Kasumi-1 (cell line): ENCODE data around the gene ENDOV.
A peak's percentile ranks its signal among the peaks of the same experiment; 100 is the strongest.
"Not testable (repeated sequence)": the region's sequence is repeated elsewhere in the genome, so short reads cannot be mapped to it uniquely, and the experiment has no call there.

Experiments
- DNase-seq, 2 experiments: peaks; one replicate each; lab custom pipeline; 2025; lab: John Stamatoyannopoulos, UW

ENDOV gene

DNA sequence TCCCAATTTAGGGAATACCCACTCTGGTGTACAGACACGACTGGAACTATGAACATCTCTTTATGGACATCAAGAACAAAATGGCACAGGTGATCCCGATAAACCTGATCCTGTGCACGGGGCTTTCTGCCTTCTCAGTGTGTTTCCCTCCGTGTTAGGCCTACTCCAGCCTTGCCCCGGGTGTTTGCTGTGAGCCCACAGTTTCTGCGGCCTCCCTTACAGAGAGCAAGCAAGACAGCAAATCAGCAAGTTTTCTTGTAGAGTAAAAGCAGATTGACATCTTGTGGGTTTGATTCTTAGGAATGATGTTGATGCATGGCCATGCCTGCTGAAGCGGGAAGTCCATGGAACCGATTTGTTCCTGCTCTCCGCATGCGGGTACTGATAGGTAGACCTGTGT is 26.4 kb upstream of the ENDOV start:
- no peak for DNase-seq

DNA sequence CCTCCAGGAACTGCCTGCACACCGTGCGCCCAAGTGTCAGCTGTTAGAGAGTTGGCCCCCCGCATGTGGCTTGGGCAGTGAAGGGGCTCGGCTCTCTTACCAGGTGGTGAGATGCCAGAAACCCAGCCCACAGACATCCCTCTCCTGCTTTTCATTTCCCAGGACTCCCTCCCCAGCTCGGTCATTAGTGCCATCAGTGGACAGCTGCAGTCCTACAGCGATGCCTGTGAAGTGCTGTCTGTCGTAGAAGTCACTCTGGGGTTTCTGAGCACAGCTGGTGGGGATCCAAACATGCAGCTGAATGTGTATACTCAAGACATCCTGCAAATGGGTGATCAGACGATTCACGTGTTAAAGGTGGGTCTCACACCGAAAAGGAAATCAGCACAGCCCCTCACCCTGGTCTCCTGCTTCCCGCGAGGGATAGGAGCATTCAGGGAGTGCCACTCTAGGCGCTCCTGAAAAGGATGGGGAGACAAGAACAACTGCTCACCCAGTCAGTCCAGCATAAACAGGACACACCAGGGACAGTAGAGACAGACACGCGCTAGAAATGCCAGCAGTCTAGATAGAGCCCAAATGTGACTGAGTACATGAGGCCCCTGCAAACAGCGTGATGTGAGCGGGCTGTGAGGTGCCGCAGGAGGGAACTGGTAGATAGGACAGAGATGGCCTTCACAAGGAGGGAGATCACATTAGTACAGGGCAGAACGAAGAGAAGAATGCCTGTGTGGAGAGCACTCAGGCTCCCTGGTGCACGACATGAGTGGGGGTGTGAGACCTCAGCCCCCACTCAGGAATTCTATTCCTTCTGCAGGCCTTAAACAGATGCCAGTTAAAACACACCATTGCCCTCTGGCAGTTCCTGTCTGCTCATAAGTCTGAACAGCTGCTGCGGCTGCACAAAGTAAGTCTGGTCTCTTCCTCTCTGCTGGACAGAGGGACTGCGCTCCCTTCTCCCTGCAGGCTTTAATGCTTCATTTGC is 25.7 kb upstream of the ENDOV start:
- DNase-seq = no peak

DNA sequence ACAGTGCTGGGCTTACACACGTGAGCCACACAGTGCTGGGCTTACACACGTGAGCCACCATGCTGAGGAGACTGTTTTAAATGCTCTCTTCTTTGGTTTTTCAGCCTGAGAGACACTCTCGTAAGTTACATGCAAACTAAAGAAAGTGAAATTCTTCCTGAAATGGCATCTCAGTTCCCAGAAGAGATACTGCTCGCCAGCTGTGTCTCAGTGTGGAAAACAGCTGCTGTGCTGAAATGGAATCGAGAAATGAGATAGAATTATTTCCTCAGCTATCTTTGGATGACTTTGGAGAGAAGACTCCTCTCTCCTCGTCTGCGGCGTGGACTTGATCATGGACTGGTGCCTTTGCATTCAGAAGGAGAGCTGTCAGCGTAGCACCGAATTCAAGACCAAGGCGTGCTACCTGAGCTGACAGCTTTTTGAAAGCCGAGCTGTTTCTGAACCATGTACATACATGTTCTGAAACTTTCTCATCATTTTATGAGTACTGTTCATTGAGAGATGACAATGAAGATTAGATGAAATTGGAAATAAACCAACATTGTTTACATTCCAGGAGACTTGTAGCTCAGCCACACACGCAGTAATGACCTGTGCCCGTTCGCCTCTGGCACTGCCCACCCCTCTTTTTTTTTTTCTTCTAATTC is 21.6 kb upstream of the ENDOV start:
- DNase-seq = no peak

DNA sequence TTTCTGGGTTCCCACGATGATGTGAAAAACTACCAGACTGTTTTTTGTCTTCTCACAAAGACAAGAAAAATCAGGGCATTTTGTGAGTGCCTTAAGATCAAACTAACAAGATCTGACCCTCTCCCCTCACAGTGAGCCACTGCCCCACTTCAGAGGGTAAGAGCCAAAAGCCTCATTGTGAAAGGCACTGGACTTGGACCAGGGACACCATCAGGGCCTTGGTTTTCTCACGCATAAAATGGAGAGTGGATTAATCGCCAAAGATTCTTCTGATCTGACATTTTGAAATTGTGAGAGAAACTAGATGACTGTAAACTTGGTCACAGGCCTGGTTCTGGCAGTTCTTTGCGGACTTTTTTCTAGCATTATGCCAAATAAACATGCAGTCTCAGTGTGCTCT is 21.0 kb upstream of the ENDOV start:
- DNase-seq = no peak

DNA sequence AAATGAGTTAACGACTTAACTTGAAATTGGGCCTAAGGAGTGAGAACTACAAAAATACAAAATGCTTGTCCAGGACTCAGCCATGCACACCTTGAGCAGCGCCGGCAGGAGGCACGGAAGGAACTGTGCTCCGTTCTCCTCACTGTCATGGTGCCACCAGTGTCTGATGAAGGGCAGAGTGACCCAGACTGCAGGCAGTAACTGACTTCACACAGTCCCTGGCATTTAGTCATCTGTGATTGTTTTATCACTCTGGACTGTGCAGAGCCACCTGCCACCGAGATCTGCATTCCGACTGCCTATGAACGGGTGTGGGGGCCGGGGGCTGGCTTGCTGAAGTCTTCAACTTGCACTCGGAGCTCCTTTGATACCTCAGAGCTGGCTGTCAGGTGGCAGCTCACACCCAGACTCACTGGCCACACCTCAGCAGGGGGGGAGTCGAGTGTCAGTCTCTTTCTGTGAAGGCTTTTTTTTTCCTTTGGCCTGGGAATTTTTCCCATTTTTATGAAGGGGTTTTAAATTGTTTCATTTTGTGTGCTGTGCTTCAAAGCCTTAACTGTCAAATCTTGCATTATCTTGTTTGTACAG is 20.2 kb upstream of the ENDOV start:
- no peak for DNase-seq

DNA sequence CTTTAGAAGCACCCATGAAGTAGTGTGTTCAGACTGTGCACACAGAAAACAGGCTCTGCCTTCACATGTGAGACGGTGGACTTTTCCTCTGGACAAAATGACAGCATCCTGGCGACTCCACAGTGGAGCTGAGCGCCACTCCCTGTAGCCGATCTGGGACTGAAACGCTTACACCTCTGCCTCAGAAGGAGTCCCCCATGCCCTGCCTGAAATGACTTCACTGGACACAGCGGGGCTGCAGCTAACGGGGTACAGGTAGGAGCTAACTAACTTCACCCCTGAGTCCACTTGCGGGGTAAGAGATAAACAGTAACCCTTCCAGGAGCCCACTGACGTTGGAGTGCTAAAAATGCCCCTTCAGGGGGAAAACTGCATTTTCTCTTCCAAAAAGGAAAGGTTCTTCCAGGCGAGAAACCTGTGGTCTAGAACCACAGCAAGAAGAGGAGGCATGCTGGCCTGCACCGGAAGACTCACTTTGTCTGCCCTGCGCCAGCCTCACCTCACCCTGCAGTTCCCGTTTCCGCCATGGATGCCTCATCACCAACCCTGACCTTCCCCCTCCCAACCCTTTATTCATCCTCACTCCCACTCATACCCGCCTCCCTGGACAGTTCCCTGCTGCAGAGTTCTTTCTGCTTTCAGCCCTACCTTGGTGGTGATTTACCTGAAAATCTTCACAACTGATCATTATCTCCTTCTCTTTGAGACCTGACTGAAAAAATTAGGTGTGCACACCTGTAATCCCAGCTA is 19.4 kb upstream of the ENDOV start:
- DNase-seq = peak; percentile 41 to 51

DNA sequence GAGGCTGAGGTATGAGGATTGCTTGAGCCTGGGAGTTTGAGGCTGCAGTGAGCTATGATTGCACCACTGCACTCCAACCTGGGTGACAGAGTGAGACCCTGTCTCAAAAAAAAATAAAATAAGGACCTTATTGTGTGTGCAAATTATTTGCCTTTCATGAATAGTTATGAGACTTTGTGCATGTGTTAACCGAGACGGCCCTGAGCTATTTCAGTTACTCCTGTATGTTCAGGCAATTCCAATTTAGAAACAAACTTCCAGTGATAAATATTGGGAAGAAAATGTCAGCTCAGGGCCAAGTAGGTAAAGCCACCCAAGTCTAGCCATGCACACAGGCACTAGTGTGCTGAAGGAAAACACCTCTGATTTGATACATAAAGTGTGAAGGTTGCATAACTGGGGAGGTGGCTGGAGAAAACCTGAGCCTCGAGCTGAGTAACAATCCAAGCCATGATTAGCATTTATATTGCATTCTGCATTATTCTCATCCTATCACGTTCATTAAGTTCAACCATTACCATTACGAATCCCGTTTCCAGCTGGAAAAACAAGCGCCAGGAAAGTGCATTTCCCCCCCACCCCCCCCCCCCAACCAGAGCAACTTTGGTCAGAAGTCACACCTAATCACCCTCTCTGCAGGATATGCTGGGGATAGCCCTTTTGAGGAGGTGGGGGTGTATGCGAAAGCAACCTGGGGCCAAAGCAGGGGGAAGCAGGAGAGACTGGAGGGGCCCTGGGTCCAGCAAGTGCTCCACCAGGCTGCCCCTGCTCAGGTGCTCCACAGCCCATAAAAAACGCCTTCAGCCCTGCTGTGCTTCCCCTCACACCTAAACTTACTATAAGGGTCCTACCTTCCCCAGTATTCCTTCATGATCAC is 18.6 kb upstream of the ENDOV start:
- DNase-seq = no peak

DNA sequence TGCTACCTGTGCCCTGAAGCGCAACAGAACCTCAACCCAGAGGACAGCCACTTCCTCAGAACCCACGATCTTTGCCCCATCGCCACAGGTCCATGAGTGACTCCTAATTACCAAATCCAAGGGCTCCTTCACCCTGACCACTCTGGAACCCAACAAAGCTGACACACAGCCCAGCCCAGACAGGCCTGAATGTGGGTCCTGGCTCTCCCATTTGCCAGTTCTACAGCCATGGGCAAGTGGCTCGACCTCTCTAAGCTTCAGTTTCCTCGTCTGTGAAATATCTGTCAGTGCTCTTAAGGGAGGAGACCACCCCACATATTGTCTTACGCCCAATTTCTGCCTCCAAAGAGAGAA is 18.0 kb upstream of the ENDOV start:
- DNase-seq = no peak

DNA sequence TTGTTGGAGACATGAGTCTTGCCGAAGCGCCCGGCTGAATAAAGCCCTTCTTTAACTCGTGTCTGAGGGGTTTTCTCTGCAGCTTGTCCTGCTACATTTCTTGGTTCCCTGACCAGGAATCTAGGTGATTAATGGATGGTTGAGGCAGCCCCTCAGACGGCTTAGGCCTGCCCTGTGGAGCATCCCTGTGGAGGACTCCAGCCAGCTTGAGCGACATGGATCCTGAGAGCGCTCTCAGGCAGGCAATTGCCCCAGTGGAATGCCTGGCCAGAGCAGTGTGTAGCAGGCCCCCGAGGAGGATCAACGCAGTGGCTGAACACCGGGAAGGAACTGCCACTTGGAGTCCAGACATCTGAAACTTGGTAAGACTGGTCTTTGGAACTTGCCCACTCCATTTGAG is 17.3 kb upstream of the ENDOV start:
- no peak for DNase-seq

DNA sequence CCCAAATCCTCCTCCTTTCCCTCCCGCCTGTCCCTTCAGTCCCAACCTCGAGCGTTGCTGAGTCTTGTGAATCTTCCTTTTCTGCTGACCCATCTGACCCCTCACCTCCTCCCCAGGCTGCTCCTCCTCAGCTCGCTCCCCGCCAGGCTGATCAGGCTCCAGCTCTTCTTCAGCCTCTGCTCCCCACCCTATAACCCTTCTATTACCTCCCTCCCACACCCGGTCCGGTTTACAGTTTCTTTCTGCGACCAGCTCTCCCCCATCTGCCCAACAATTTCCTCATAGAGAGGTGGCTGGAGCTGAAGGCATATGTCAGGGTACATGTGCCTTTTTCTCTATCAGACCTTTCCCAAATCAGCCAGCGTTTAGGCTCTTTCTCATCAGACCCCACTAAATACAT is 13.9 kb upstream of the ENDOV start:
- not testable (repeated sequence) for DNase-seq

DNA sequence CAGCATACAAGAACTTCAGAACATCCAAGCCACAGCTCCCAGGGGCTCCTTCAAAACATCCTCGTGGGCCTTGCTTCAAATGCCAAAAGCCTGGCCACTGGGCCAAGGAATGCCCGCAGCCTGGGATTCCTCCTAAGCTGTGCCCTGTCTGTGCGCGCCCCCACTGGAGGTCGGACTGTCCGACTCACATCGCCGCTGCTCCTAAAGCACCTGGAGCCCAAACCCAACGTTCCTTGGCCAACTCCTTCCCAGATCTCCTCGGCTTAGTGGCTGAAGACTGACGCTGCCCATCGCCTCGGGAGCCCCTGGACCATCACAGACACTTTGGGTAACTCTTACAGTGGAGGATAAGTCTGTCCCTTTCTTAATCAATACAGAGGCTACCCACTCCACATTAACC is 12.9 kb upstream of the ENDOV start:
- not testable (repeated sequence) for DNase-seq

DNA sequence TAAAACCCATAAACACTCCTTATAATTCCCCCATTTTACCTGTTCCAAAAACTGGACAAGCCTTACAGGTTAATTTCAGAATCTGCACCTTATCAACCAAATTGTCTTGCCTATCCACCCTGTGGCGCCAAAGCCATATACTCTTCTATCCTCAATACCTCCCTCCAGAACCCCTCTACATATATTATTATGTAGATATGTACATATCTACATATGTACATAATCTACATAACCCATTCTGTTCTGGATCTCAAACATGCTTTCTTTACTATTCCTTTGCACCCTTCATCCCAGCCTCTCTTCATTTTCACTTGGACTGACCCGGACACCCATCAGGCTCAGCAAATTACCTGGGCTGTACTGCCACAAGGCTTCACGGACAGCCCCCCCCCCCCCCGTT is 12.0 kb upstream of the ENDOV start:
- DNase-seq = no peak

DNA sequence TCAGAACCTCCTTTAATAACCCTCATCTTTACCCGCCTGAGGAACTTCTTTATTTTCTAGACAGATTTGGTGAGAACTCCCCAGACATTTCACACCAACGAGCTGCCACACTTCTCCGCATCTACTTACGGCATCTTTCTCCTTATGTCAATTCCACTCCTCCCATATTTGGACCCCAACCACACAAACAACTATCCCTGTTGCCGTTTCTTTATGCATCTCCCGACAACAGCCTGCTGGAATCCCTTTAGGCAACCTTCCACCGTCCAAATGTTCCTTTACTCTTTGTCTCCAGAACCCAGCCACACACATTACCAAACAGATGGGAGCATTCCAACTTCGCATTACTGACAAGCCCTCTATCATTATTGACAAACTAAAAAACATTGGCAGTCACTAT is 8.8 kb upstream of the ENDOV start:
- no peak for DNase-seq

DNA sequence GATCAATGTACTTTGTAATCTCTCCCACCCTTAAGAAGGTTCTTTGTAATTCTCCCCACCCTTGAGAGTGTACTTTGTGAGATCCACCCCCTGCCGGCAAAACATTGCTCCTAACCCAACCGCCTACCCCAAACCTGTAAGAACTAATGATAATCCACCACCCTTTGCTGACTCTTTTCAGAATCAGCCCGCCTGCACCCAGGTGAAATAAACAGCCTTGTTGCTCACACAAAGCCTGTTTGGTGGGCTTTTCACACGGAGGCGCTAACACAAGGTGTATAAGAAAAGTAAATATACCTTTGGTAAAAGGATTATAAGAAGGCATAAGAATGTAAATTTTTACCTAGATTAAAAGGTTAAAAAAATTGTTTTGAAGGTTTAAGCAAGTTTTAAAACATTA is 7.0 kb upstream of the ENDOV start:
- not testable (repeated sequence) for DNase-seq

DNA sequence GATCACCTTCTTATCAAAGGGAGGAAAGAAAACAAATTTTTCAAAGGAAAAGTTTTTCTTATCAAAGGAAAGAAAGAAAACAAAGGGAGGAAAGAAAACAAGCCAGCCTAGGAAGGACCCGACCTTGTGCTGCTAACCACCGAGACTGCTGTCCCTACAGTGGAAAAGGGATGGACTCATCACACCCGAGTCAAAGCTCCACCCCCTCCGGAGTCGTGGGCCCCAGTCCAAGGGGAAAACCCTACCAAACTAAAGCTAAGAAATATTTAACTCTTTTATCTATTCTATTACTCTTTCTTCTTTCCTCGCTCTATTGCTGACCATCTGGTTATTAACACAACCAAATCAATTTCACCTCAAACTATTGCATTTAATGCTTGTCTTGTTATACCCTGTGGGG is 6.1 kb upstream of the ENDOV start:
- DNase-seq = no peak

DNA sequence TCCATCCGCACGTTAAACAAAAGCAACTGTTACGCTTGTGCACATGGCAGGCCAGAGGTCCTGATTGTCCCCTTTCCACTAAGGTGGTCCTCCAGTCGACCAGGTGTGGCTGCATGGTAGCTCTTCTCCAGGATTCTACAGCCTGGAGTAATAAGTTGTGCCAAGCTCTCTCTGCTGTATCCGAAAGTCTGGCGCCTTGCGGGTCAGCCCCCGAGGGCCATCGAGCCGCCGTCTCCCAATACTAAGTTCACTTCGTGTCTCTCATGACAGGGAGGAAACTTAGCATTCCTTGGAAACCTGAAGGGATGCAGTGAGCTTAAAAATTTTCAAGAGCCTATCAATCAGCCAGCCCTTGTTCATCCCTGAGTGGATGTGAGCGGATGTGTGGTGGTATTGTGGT is 5.3 kb upstream of the ENDOV start:
- DNase-seq = no peak

DNA sequence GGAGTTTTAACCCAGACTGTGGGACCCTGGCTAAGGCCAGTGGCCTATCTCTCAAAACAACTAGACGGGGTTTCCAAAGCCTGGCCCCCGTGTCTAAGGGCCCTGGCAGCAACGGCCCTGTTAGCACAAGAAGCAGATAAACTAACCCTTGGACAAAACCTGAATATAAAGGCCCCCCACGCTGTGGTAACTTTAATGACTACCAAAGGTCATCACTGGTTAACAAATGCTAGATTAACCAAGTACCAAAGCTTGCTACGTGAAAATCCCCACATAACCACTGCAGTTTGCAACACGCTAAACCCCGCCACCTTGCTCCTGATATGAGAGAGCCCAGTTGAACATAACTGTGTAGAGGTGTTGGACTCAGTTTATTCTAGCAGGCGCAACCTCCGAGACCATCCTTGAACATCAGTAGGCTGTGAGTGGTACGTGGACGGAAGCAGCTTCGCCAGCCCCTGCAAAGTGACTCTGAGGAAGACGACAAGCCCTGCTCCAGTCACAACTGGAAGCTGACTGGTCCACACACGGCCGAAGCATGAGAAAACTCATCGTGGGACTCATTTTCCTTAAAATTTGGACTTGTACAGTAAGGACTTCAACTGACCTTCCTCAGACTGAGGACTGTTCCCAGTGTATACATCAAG is 4.4 kb upstream of the ENDOV start:
- not testable (repeated sequence) for DNase-seq

DNA sequence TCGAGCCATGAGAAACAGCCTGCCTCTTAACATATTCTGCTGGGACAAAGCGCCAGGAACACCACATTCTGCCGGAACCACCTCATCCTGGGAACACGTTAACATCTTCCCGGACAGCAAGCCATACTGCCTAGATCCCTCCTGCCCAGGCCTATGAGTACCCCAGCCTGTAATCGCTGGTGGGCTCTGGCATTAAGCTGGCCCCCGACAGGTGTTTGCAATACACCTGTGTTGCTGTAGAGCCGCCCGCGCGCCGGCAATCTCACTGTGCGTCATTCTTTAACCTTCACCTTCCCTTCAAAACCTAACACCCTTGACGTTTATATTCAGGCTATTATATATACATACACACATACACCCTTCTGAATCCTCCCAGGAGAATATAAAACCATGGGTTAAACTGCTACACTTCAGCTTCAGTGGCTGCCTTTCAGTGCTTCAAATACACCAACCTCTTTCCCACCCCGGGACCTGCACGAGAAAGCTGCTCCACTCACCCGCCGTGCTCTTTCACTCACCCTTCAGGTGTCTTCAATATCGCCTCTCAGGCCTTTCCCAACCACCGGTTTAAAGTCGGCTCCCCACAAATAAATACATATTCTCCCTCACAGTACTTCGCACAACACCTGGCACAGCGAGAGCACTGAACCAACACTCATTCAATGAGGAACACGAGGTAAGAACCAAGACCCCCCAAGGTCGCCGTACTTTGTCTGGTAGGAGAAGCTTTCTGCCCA is 1.0 kb upstream of the ENDOV start:
- no peak for DNase-seq

DNA sequence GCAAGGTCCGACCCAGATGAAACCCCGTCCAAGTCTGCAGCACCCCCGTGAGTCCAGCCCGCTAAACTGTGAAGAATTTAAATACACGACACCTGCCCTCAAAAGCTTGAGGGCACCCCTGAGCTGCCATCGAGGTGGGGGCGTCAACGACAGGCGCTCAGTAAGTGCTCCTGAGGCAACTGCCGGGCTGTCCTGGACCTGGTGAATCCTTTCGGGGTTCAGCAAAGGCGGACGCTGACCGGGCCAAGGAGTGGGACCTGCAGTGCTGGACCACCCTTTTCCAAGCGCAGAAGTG is 512 bp upstream of the ENDOV start:
- DNase-seq = no peak

DNA sequence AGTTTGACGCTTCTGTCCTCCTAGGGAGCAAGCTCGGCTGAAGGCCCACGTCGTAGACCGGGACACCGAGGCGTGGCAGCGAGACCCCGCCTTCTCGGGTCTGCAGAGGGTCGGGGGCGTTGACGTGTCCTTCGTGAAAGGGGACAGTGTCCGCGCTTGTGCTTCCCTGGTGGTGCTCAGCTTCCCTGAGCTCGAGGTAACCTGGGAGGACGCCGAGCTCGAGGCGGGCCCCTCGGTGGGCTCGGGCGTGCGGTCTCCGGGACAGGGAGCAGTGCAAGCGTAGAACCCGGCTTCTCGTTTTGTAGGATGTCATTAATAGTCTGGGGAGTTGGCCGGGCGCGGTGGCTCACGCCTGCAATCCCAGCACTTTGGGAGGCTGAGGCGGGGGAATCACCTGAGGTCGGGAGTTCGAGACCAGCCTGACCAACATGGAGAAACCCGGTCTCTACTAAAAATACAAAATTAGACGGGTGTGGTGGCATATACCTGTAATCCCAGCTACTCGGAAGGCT is 715 bp downstream of the ENDOV start:
- no peak for DNase-seq
